Endothelial cell (in vitro differentiated cells): Measurements from ENCODE around the gene KPNA3. TPM values are rescaled to one million over a fixed set of nuclear protein-coding genes. Genes with fewer than 3 reads are reported as not detected.

Experiments
- DNase-seq: peaks from one replicate; pipeline ENCODE4 v3.0.0; 2021; ENCODE audit warnings: low spot score
- H3K27ac Mint-ChIP-seq: one replicate; pipeline ENCODE4 v1.8.0; 2021; ENCODE audit warnings: mixed read lengths, inconsistent platforms; ENCODE audit not compliant: unreplicated experiment
- H3K27me3 Mint-ChIP-seq: one replicate; pipeline ENCODE4 v1.8.0; 2021; ENCODE audit warnings: mild to moderate bottlenecking, moderate library complexity, mixed read lengths, inconsistent platforms; ENCODE audit not compliant: unreplicated experiment
- H3K36me3 Mint-ChIP-seq: one replicate; pipeline ENCODE4 v1.8.0; 2021; ENCODE audit warnings: mild to moderate bottlenecking, low read depth, mixed read lengths, inconsistent platforms; ENCODE audit not compliant: unreplicated experiment
- H3K4me1 Mint-ChIP-seq: one replicate; pipeline ENCODE4 v1.8.0; 2021; ENCODE audit warnings: mild to moderate bottlenecking, mixed read lengths, inconsistent platforms; ENCODE audit not compliant: unreplicated experiment
- H3K4me3 Mint-ChIP-seq: one replicate; pipeline ENCODE4 v1.8.0; 2021; ENCODE audit warnings: mild to moderate bottlenecking, mixed read lengths, inconsistent platforms; ENCODE audit not compliant: unreplicated experiment
- H3K9me3 Mint-ChIP-seq: one replicate; pipeline ENCODE4 v1.8.0; 2021; ENCODE audit warnings: mixed read lengths, inconsistent platforms; ENCODE audit not compliant: unreplicated experiment
- CTCF ChIP-seq: fragments of 200-600 bp; sonication (generic); IDR thresholded peaks from one replicate; pipeline ENCODE4 v1.5.0; 2021; ENCODE audit warnings: antibody characterized with exemption; ENCODE audit not compliant: unreplicated experiment
- total RNA-seq: library from RNA; stranded (reverse); fragmentation: NEBNext Ultra II Directional; extraction: Animal tissue kit (Norgen Biotek cat#: 25700); gene quantifications from one replicate; pipeline ENCODE4 v1.2.1, GENCODE V29; 2021; ENCODE audit not compliant: unreplicated experiment

KPNA3 gene
- total RNA-seq, 1 donor from 2014 or later: 50.3 TPM

DNA sequence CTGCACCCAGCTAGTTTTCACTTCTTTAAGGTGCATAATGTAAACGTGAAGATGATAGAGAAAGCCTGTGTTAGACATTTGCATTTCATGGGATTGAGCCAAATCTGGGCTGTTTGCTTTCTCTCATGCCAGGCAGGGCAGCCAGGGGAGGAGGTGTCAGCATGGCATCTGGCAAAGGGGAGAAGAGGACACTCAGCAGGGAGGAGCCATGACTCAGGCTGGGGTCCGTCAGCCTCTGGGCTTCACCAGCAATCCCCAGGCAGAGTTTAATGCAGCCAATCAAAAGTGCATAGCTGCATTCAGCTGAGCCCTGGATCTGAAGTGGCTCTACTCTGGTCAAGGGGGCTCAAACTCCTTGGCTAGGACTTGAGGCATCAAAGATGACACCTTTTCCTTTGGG, 124.7 kb downstream of the KPNA3 start:
- H3K4me3 Mint-ChIP-seq: peak overlapping the region; percentile 31
- no peak for DNase-seq
- H3K36me3 Mint-ChIP-seq: peaks cover 18% of the 10 kb centered on the region
- TF ChIP-seq CTCF: no peak
- no peak overlapping the region for H3K27ac Mint-ChIP-seq
- H3K4me1 Mint-ChIP-seq: peaks cover 26% of the 10 kb centered on the region
- peaks cover 5% of the 10 kb centered on the region for H3K27me3 Mint-ChIP-seq
- no peaks in the 10 kb centered on the region for H3K9me3 Mint-ChIP-seq

DNA sequence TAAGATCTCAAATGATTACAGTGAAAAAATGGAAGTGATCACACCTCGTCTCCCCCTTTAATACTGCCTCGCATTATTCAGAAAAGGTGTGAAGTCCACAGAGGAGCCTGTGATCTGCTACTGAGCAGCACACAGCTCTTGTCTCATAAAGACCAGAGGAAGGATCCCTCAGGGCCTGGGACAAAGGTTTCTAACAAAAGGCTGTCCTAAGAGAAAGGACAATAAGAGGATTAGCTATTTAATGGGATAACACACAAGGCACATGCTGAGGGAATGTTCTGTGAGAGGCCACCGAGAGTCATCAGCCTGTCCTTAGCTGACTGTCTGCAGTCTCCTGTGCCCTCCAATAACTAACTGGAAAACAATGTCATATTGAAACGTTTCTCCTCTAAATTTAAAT, 127.9 kb downstream of the KPNA3 start:
- H3K36me3 Mint-ChIP-seq: peaks cover 28% of the 10 kb centered on the region
- no peak overlapping the region for H3K27ac Mint-ChIP-seq
- TF ChIP-seq CTCF: no peak
- no peak overlapping the region for H3K4me3 Mint-ChIP-seq
- H3K4me1 Mint-ChIP-seq: peaks cover 3% of the 10 kb centered on the region
- peaks cover 5% of the 10 kb centered on the region for H3K27me3 Mint-ChIP-seq
- DNase-seq: no peak
- H3K9me3 Mint-ChIP-seq: no peaks in the 10 kb centered on the region

GRCh38 chr13:49657241-49657641, 135.2 kb downstream of the KPNA3 start:
- Mint-ChIP-seq H3K27ac (no peak overlapping the region), H3K4me3 (no peak overlapping the region), H3K27me3 (peaks cover 2% of the 10 kb centered on the region), H3K9me3 (no peaks in the 10 kb centered on the region), H3K36me3 (peaks cover 13% of the 10 kb centered on the region), H3K4me1 (peaks cover 2% of the 10 kb centered on the region)
- no peak for TF ChIP-seq CTCF
- DNase-seq: no peak

DNA sequence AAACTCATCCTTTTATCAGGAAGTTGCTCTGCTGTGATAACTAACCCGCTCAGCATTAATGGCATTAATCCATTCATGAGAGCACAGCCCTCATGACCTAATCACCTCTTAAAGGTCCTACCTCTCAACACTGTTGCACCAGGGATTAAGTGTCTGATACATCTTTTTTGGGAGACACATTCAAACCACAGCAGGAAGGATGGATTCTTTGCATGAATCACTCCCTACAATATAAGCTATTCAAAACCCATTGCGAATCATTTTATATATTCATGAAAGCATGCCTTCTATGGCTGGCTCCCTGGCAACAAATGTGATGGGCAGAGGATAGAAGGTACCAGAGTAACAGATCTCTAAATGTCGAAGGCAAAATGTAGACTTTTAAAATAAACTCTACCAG, 136.6 kb downstream of the KPNA3 start:
- H3K27me3 Mint-ChIP-seq: peaks cover 2% of the 10 kb centered on the region
- H3K4me1 Mint-ChIP-seq: peaks cover 2% of the 10 kb centered on the region
- no peak for DNase-seq
- no peaks in the 10 kb centered on the region for H3K9me3 Mint-ChIP-seq
- H3K36me3 Mint-ChIP-seq: peaks cover 13% of the 10 kb centered on the region
- H3K27ac Mint-ChIP-seq: no peak overlapping the region
- no peak for TF ChIP-seq CTCF
- H3K4me3 Mint-ChIP-seq: no peak overlapping the region

DNA sequence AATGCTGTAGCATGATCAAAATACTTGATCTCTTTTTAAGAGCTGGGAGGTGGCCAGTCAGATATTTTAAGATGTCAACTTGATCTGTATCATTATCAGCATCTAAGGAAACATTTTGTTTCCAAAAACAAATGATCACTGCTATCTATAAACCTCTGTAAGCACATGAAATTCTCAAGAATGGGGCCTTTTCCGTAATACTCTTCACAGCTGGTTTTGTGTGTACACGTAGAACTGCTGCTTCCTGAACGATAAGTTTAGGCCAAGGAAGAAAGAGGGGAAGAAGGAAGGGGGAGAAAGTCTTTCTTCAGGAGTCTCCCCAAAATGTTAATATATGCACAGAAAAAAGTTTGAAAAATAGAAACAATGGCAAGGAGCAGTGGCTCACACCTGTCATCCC, 138.5 kb downstream of the KPNA3 start:
- TF ChIP-seq CTCF: no peak
- H3K9me3 Mint-ChIP-seq: no peaks in the 10 kb centered on the region
- peaks cover 2% of the 10 kb centered on the region for H3K27me3 Mint-ChIP-seq
- no peak overlapping the region for H3K4me3 Mint-ChIP-seq
- DNase-seq: no peak
- H3K4me1 Mint-ChIP-seq: peaks cover 4% of the 10 kb centered on the region
- H3K36me3 Mint-ChIP-seq: peaks cover 5% of the 10 kb centered on the region
- no peak overlapping the region for H3K27ac Mint-ChIP-seq
